HFFc6 (cell line): ENCODE results near the gene ZNRF2. TPM values are rescaled to one million over a fixed set of nuclear protein-coding genes. Genes with fewer than 3 reads are reported as not detected.

Source experiments
- DNase-seq: peaks from one replicate; pipeline ENCODE4 v3.0.0-alpha.2; 2018
- H3K27ac Mint-ChIP-seq: 2 replicates; pipeline ENCODE4 v1.8.0; 2020; ENCODE audit warnings: mild to moderate bottlenecking, mixed read lengths
- H3K27me3 Mint-ChIP-seq: 2 replicates; pipeline ENCODE4 v1.8.0; 2021; ENCODE audit warnings: mild to moderate bottlenecking, moderate library complexity, mixed read lengths; ENCODE audit not compliant: insufficient read depth
- H3K36me3 Mint-ChIP-seq: 2 replicates; pipeline ENCODE4 v1.8.0; 2021; ENCODE audit warnings: low read depth, mixed read lengths
- H3K4me1 Mint-ChIP-seq: 2 replicates; pipeline ENCODE4 v1.8.0; 2020; ENCODE audit warnings: low read depth, mixed read lengths
- H3K4me3 Mint-ChIP-seq: 2 replicates; pipeline ENCODE4 v1.8.0; 2020; ENCODE audit warnings: mild to moderate bottlenecking, moderate library complexity, mixed read lengths
- H3K9me3 Mint-ChIP-seq: 2 replicates; pipeline ENCODE4 v1.8.0; 2020; ENCODE audit warnings: mild to moderate bottlenecking, mixed read lengths
- CTCF ChIP-seq: fragments of 200-600 bp; sonication (generic); IDR thresholded peaks from 2 replicates; pipeline ENCODE4 v1.5.0; 2021; ENCODE audit warnings: antibody characterized with exemption, mild to moderate bottlenecking
- total RNA-seq, 6 experiments: library from RNA; stranded (reverse); fragmentation: NEBNext Ultra II Directional; extraction: Animal tissue kit (Norgen Biotek cat#: 25700); gene quantifications; 2 replicates in 1 of 6; 3 replicates in 5 of 6; pipeline ENCODE4 v1.2.3, GENCODE V29; 2021

ZNRF2 gene
- total RNA-seq, 6 experiments from 2014 or later = 2.3 to 3.1 (median 2.7) TPM

GRCh38 chr7:30244340-30244739 lies 40.1 kb upstream of the ZNRF2 start:
- no peak overlapping the region for H3K4me3 Mint-ChIP-seq
- DNase-seq = no peak
- no peak for TF ChIP-seq CTCF
- no peaks in the 10 kb centered on the region for H3K9me3 Mint-ChIP-seq
- H3K4me1 Mint-ChIP-seq = no peaks in the 10 kb centered on the region
- no peaks in the 10 kb centered on the region for H3K36me3 Mint-ChIP-seq
- no peak overlapping the region for H3K27ac Mint-ChIP-seq
- peaks cover 41% of the 10 kb centered on the region for H3K27me3 Mint-ChIP-seq

- H3K27ac Mint-ChIP-seq = no peak overlapping the region
- H3K4me1 Mint-ChIP-seq = no peaks in the 10 kb centered on the region
- H3K9me3 Mint-ChIP-seq = no peaks in the 10 kb centered on the region
- peaks cover 33% of the 10 kb centered on the region for H3K27me3 Mint-ChIP-seq
- DNase-seq = no peak
- H3K4me3 Mint-ChIP-seq = no peak overlapping the region
- no peaks in the 10 kb centered on the region for H3K36me3 Mint-ChIP-seq
- TF ChIP-seq CTCF = no peak
These were observed 38.5 kb upstream of the ZNRF2 start for GRCh38 chr7:30245913-30246312.

GRCh38 chr7:30246392-30246791 lies 38.0 kb upstream of the ZNRF2 start:
- TF ChIP-seq CTCF = no peak
- Mint-ChIP-seq H3K4me3 (no peak overlapping the region), H3K27ac (no peak overlapping the region), H3K9me3 (no peaks in the 10 kb centered on the region), H3K27me3 (peaks cover 31% of the 10 kb centered on the region), H3K36me3 (no peaks in the 10 kb centered on the region), H3K4me1 (no peaks in the 10 kb centered on the region)
- DNase-seq = no peak

GRCh38 chr7:30247541-30248401 lies 36.6 kb upstream of the ZNRF2 start:
- TF ChIP-seq CTCF = no peak
- H3K4me3 Mint-ChIP-seq = no peak overlapping the region
- H3K27ac Mint-ChIP-seq = no peak overlapping the region
- H3K9me3 Mint-ChIP-seq = no peaks in the 10 kb centered on the region
- no peak for DNase-seq
- peaks cover 1% of the 10 kb centered on the region for H3K4me1 Mint-ChIP-seq
- peaks cover 28% of the 10 kb centered on the region for H3K27me3 Mint-ChIP-seq
- H3K36me3 Mint-ChIP-seq = no peaks in the 10 kb centered on the region

- TF ChIP-seq CTCF = no peak
- Mint-ChIP-seq H3K27me3 (peaks cover 36% of the 10 kb centered on the region), H3K27ac (no peak overlapping the region), H3K36me3 (no peaks in the 10 kb centered on the region), H3K4me1 (peaks cover 9% of the 10 kb centered on the region), H3K4me3 (no peak overlapping the region), H3K9me3 (no peaks in the 10 kb centered on the region)
- DNase-seq = no peak
These were observed 35.1 kb upstream of the ZNRF2 start for GRCh38 chr7:30249316-30249715.
